Smooth muscle cell (in vitro differentiated cells): Measurements from ENCODE around the gene NIM1K. TPM values are rescaled to one million over a fixed set of nuclear protein-coding genes. Genes with fewer than 3 reads are reported as not detected.

Experiments
- DNase-seq: peaks from one replicate; lab custom pipeline; 2025; ENCODE audit not compliant: unreplicated experiment; lab: John Stamatoyannopoulos, UW
- H2AFZ ChIP-seq: fragments of 200-600 bp; sonication (generic); 2 replicates; pipeline ENCODE4 v1.6.0; 2016; ENCODE audit warnings: antibody characterized with exemption, low read depth, mild to moderate bottlenecking
- H3F3A ChIP-seq: fragments of 200-600 bp; sonication (generic); 2 replicates; pipeline ENCODE4 v1.6.0; 2017; ENCODE audit warnings: antibody characterized with exemption, low read depth
- H3K27ac ChIP-seq: fragments of 200-600 bp; sonication (generic); 2 replicates; pipeline ENCODE4 v1.5.1; 2016; ENCODE audit warnings: low read depth, mild to moderate bottlenecking
- H3K27me3 ChIP-seq: fragments of 200-600 bp; sonication (generic); 2 replicates; pipeline ENCODE4 v1.6.1; 2016; ENCODE audit warnings: low read depth, mild to moderate bottlenecking
- H3K36me3 ChIP-seq: fragments of 200-600 bp; sonication (generic); 2 replicates; pipeline ENCODE4 v1.5.1; 2016; ENCODE audit warnings: low read depth
- H3K4me1 ChIP-seq: fragments of 200-600 bp; sonication (generic); 2 replicates; pipeline ENCODE4 v1.5.1; 2016; ENCODE audit warnings: low read depth
- H3K4me2 ChIP-seq: fragments of 200-600 bp; sonication (generic); 2 replicates; pipeline ENCODE4 v1.6.0; 2016; ENCODE audit warnings: mild to moderate bottlenecking
- H3K4me3 ChIP-seq: fragments of 200-600 bp; sonication (generic); 2 replicates; pipeline ENCODE4 v1.5.1; 2016; ENCODE audit warnings: mild to moderate bottlenecking
- H3K79me2 ChIP-seq: fragments of 200-600 bp; sonication (generic); 2 replicates; pipeline ENCODE4 v1.6.0; 2016; ENCODE audit warnings: low read depth, mild to moderate bottlenecking
- H3K9ac ChIP-seq: fragments of 200-600 bp; sonication (generic); 2 replicates; pipeline ENCODE4 v1.6.0; 2016; ENCODE audit warnings: low read depth
- H3K9me3 ChIP-seq: fragments of 200-600 bp; sonication (generic); replicated peaks from 2 replicates; pipeline ENCODE4 v1.5.1; 2016; ENCODE audit warnings: low read depth
- H4K20me1 ChIP-seq: fragments of 200-600 bp; sonication (generic); 2 replicates; pipeline ENCODE4 v1.6.0; 2016; ENCODE audit warnings: low read depth
- WGBS: methylation state at CpG from one replicate; pipeline ENCODE4 v1.1.7; 2016; ENCODE audit warnings: low lambda C conversion rate; 5-methylcytosine and 5-hydroxymethylcytosine counted together
- polyA plus RNA-seq: library from polyadenylated mRNA; unstranded; fragments of >200 nt; fragmentation: Nextera tagmentation; extraction: Ambion mirVana; gene quantifications from 2 replicates; pipeline ENCODE4 v1.2.1, GENCODE V29; 2016
- total RNA-seq: library from RNA; depleted of rRNA; stranded (reverse); fragments of >200 nt; gene quantifications from 2 replicates; pipeline ENCODE4 v1.2.3, GENCODE V29; 2014
- TF ChIP-seq, protein P1 (sequence below): fragments of 200-600 bp; sonication (generic); IDR thresholded peaks from 2 replicates; pipeline ENCODE4 v1.5.1; 2017; ENCODE audit warnings: borderline replicate concordance, mild to moderate bottlenecking, antibody characterized with exemption; ENCODE audit not compliant: insufficient read depth, poor library complexity, severe bottlenecking

The NIM1K gene
- total and polyA plus RNA-seq, 2 experiments from 2014 or later = 0.17 to 0.54 TPM

DNA sequence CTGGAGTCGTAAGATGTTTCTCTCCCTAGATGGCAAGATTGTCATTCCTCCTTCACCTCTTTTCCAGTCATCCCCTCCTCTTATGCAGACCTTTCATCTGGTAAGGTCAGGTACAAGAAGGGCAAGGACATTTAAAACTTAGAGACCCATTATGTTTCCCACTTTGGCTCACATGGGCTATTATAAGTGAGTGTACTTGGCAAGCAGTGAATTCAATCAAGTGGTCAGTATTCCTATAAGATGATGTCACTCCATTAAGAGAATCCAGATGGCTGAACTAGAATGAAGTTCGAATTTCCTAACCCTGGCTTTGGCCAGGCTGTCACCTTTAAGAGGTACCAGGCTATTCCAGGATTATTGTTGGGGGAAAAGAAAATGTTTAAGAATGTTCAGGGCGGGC lies 39.1 kb upstream of the NIM1K start:
- Histone ChIP-seq H4K20me1 (peaks cover 76% of the 10 kb centered on the region), H3K4me1 (no peaks in the 10 kb centered on the region), H3K27me3 (no peaks in the 10 kb centered on the region), H3K36me3 (no peaks in the 10 kb centered on the region), H2AFZ (no peak overlapping the region), H3K4me3 (no peak overlapping the region), H3K79me2 (peaks cover 46% of the 10 kb centered on the region), H3K27ac (no peak overlapping the region), H3F3A (no peaks in the 10 kb centered on the region), H3K4me2 (no peak overlapping the region), H3K9ac (no peak overlapping the region), H3K9me3 (no peaks in the 10 kb centered on the region)
- TF ChIP-seq, protein P1, sequence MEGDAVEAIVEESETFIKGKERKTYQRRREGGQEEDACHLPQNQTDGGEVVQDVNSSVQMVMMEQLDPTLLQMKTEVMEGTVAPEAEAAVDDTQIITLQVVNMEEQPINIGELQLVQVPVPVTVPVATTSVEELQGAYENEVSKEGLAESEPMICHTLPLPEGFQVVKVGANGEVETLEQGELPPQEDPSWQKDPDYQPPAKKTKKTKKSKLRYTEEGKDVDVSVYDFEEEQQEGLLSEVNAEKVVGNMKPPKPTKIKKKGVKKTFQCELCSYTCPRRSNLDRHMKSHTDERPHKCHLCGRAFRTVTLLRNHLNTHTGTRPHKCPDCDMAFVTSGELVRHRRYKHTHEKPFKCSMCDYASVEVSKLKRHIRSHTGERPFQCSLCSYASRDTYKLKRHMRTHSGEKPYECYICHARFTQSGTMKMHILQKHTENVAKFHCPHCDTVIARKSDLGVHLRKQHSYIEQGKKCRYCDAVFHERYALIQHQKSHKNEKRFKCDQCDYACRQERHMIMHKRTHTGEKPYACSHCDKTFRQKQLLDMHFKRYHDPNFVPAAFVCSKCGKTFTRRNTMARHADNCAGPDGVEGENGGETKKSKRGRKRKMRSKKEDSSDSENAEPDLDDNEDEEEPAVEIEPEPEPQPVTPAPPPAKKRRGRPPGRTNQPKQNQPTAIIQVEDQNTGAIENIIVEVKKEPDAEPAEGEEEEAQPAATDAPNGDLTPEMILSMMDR = no peak
- DNase-seq = no peak
- WGBS = 91% methylated on average over 3 of the region's 3 CpGs

DNA sequence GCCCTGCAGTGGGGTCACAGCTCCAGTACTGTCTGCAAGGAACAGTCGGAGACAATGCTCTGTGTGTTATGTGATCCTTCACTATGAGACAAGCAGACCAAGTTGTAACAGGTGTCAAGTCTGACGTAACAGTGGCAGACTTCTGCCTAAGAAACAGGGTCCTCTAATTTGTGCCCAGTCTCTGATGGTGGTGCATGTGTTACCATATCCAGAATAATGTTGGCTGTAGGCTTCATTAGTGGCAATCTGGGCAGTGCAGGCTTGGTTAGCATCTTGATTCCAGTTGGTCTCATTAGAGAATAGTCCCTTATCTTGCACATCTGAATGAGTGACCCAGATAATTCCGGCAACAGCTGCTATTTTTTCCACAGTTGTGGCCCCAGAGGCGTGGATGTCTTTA lies 37.6 kb upstream of the NIM1K start:
- WGBS = 93% methylated on average over 4 of the region's 4 CpGs
- H3K27ac ChIP-seq = no peak overlapping the region
- no peaks in the 10 kb centered on the region for H3K4me1 ChIP-seq
- H3K27me3 ChIP-seq = no peaks in the 10 kb centered on the region
- DNase-seq = no peak
- no peak overlapping the region for H3K9ac ChIP-seq
- H3K36me3 ChIP-seq = no peaks in the 10 kb centered on the region
- no peak overlapping the region for H3K4me3 ChIP-seq
- H3K9me3 ChIP-seq = no peaks in the 10 kb centered on the region
- H3F3A ChIP-seq = no peaks in the 10 kb centered on the region
- peaks cover 36% of the 10 kb centered on the region for H3K79me2 ChIP-seq
- H2AFZ ChIP-seq = no peak overlapping the region
- H4K20me1 ChIP-seq = peaks cover 60% of the 10 kb centered on the region
- H3K4me2 ChIP-seq = no peak overlapping the region
- TF ChIP-seq, protein P1 = no peak

DNA sequence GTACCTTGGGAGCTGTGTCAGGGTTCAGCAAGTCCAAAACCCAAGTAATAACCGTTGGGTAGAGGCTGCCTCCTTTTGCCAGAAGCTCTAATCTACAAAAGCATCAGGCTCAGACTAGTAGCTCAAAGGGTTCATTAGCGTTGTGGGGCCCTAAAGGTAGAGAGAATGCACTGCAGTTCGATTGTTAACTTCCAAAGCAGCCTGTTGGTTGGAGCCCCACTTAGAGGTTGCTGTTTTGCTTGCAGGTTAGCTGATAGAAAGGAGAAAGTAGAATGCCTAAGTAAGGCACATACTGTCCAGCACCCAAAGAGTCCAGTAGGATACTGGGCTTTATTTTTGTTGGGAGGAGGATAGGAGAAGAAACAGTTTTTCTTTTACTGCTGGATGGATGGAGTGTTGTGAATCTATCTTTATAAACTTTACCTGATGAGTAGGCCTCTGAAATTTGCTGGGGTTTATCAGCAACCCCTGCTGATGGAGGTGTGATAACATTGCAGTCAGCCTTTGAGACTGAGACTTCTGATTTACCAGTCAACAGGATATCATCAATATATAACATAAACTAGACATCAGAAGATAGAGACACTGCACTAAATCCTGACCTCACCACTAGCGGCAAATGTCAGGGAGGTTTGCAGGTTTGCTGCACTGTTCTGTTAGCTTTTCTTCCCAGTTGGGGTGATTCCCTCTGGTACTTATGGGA lies 36.5 kb upstream of the NIM1K start:
- H3K36me3 ChIP-seq = no peaks in the 10 kb centered on the region
- peaks cover 50% of the 10 kb centered on the region for H4K20me1 ChIP-seq
- 77% methylated on average over 4 of the region's 4 CpGs for WGBS
- H3K9ac ChIP-seq = no peak overlapping the region
- H3K79me2 ChIP-seq = peaks cover 36% of the 10 kb centered on the region
- H3F3A ChIP-seq = no peaks in the 10 kb centered on the region
- no peak overlapping the region for H3K4me2 ChIP-seq
- H3K4me1 ChIP-seq = no peaks in the 10 kb centered on the region
- H3K9me3 ChIP-seq = no peaks in the 10 kb centered on the region
- no peak overlapping the region for H2AFZ ChIP-seq
- TF ChIP-seq, protein P1 = no peak
- no peak for DNase-seq
- H3K27ac ChIP-seq = no peak overlapping the region
- H3K27me3 ChIP-seq = no peaks in the 10 kb centered on the region
- no peak overlapping the region for H3K4me3 ChIP-seq

DNA sequence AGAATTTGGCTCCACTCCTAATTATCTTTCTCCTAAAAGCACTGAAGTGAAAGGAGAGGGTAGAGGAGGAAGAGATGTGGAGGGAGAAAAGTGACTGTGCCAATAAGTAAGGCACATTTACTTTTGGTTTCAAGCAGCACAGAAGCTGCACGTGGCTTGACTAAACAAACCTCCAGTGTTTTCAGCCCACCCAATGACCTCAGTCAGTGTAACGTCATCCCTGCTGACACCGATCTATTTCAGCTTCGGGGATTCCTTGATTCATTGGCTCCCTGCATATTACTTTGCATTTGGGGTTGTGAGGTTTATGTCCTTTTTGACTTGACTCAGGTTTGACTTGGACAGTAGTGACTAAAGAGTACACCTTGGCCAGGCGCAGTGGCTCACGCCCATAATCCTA lies 35.6 kb upstream of the NIM1K start:
- H3K4me2 ChIP-seq = no peak overlapping the region
- H3K79me2 ChIP-seq = peaks cover 28% of the 10 kb centered on the region

More for the DNA sequence above, 35.6 kb upstream of the NIM1K start:
- Histone ChIP-seq H3K27ac (no peak overlapping the region), H2AFZ (no peak overlapping the region), H3K27me3 (no peaks in the 10 kb centered on the region), H3K36me3 (peaks cover 5% of the 10 kb centered on the region), H3F3A (no peaks in the 10 kb centered on the region), H3K9me3 (no peaks in the 10 kb centered on the region), H3K9ac (no peak overlapping the region), H3K4me3 (no peak overlapping the region), H4K20me1 (peaks cover 41% of the 10 kb centered on the region), H3K4me1 (no peaks in the 10 kb centered on the region)
- no peak for DNase-seq
- TF ChIP-seq, protein P1 = no peak
- 93% methylated on average over 6 of the region's 6 CpGs for WGBS
